ENCODE measurements around the gene GSK3B.
A peak's percentile ranks its signal among the peaks of the same experiment; 100 is the strongest.

Gene GSK3B

GRCh38 chr3:120093911-120094775, at the start of gene GSK3B:
TSS of gene GSK3B (minus strand) at chr3:120094447. CDS start at chr3:120093434, 1,013 bp downstream.
- DNase-seq, result peak; percentile 96

- no peak for DNase-seq
Observed at GRCh38 chr3:120143676-120144075, 49.4 kb upstream of the GSK3B start.

- DNase-seq, result no peak
Observed at GRCh38 chr3:120142236-120142635, 48.0 kb upstream of the GSK3B start.

GRCh38 chr3:120140098-120140742, 46.0 kb upstream of the GSK3B start:
- DNase-seq, result no peak

GRCh38 chr3:120139140-120139539, 44.9 kb upstream of the GSK3B start:
- no peak for DNase-seq

- DNase-seq, result no peak
Observed at GRCh38 chr3:120137548-120137947, 43.3 kb upstream of the GSK3B start.

- DNase-seq, result no peak
Observed at GRCh38 chr3:120130656-120131055, 36.4 kb upstream of the GSK3B start.

GRCh38 chr3:120129718-120130513, 35.7 kb upstream of the GSK3B start:
- DNase-seq, result no peak

GRCh38 chr3:120129051-120129450, 34.8 kb upstream of the GSK3B start:
- no peak for DNase-seq

GRCh38 chr3:120125992-120126391, 31.7 kb upstream of the GSK3B start:
- DNase-seq, result no peak

- DNase-seq, result no peak
Observed at GRCh38 chr3:120119846-120120510, 25.7 kb upstream of the GSK3B start.

GRCh38 chr3:120114981-120115380, 20.7 kb upstream of the GSK3B start:
- no peak for DNase-seq

- no peak for DNase-seq
Observed at GRCh38 chr3:120114376-120114775, 20.1 kb upstream of the GSK3B start.

- DNase-seq, result no peak
Observed at GRCh38 chr3:120113128-120114116, 19.2 kb upstream of the GSK3B start.

GRCh38 chr3:120111898-120112297, 17.7 kb upstream of the GSK3B start:
- DNase-seq, result no peak

- DNase-seq, result no peak
Observed at GRCh38 chr3:120103276-120103675, 9.0 kb upstream of the GSK3B start.

- DNase-seq, result no peak
Observed at GRCh38 chr3:120102674-120103073, 8.4 kb upstream of the GSK3B start.

GRCh38 chr3:120102232-120102631, 8.0 kb upstream of the GSK3B start:
- no peak for DNase-seq

GRCh38 chr3:120101624-120102023, 7.4 kb upstream of the GSK3B start:
- no peak for DNase-seq

- no peak for DNase-seq
Observed at GRCh38 chr3:120100711-120101110, 6.5 kb upstream of the GSK3B start.

GRCh38 chr3:120098710-120099109, 4.5 kb upstream of the GSK3B start:
- DNase-seq, result no peak

GRCh38 chr3:120095979-120096426, 1.8 kb upstream of the GSK3B start:
- no peak for DNase-seq

All from eye (tissue), 1 donor.